HEK293 (cell line): Measurements from ENCODE around the gene FICD.

Source experiments
- CTCF ChIA-PET: fragments of 350-600 bp; formaldehyde crosslinking; extraction: SDS; loops from one replicate; lab custom pipeline; 2021; ENCODE audit warnings: antibody characterized with exemption; lab: Yijun Ruan, JAX
- POLR2A ChIA-PET: fragments of 300-600 bp; formaldehyde crosslinking; extraction: SDS; loops from one replicate; lab custom pipeline; 2020; ENCODE audit warnings: antibody characterized with exemption, inconsistent platforms; lab: Yijun Ruan, JAX
- H3K27ac ChIP-seq: fragments of 200-500 bp; sonication (Bioruptor generic); 2 replicates; pipeline ENCODE4 v1.5.1; 2014; ENCODE audit warnings: low read depth, low read length, control low read depth, inconsistent platforms; ENCODE audit errors: extremely low read depth
- H3K36me3 ChIP-seq, 2 experiments: fragments of 200-500 bp in 1 of 2; sonication (Bioruptor generic) in 1 of 2; 1 replicate in 1 of 2; 2 replicates in 1 of 2; pipeline ENCODE4 v1.5.1; 2014 to 2017; ENCODE audit warnings: inconsistent platforms in 2 of 2, low read length in 2 of 2; ENCODE audit not compliant: control insufficient read depth in 2 of 2, insufficient read depth in 1 of 2
- H3K4me1 ChIP-seq: fragments of 200-500 bp; sonication (Bioruptor generic); 2 replicates; pipeline ENCODE4 v1.5.1; 2014; ENCODE audit warnings: mild to moderate bottlenecking, low read length, inconsistent platforms; ENCODE audit not compliant: control insufficient read depth, insufficient read depth
- H3K4me3 ChIP-seq: 2 replicates; pipeline ENCODE4 v1.5.1; 2011; ENCODE audit warnings: low read depth, mild to moderate bottlenecking, control low read depth, low read length, moderate library complexity
- H3K9me3 ChIP-seq: fragments of 200-500 bp; sonication (Bioruptor generic); 2 replicates; pipeline ENCODE4 v1.5.1; 2014; ENCODE audit warnings: low read depth, low read length, inconsistent platforms; ENCODE audit not compliant: control insufficient read depth, insufficient read depth
- BCL11B ChIP-seq: fragments of 450-650 bp; formaldehyde crosslinking; IDR thresholded peaks from 2 replicates; pipeline ENCODE4 v1.5.1; 2016; ENCODE audit warnings: low read depth, missing biosample characterization, missing genetic modification characterization
- IKZF3 ChIP-seq: fragments of 450-650 bp; IDR thresholded peaks from 2 replicates; pipeline ENCODE4 v1.5.0; 2018; ENCODE audit warnings: missing biosample characterization, mild to moderate bottlenecking, missing genetic modification characterization, moderate library complexity
- KLF16 ChIP-seq: fragments of 450-650 bp; formaldehyde crosslinking; IDR thresholded peaks from 2 replicates; pipeline ENCODE4 v1.5.1; 2017; ENCODE audit warnings: missing biosample characterization, missing genetic modification characterization
- SP2 ChIP-seq: fragments of 450-650 bp; formaldehyde crosslinking; IDR thresholded peaks from 2 replicates; pipeline ENCODE4 v1.5.1; 2016; ENCODE audit warnings: missing biosample characterization, missing genetic modification characterization
- SP3 ChIP-seq: fragments of 450-650 bp; formaldehyde crosslinking; IDR thresholded peaks from 2 replicates; pipeline ENCODE4 v1.5.1; 2016; ENCODE audit warnings: missing biosample characterization, missing genetic modification characterization
- YY2 ChIP-seq: fragments of 450-650 bp; formaldehyde crosslinking; IDR thresholded peaks from 2 replicates; pipeline ENCODE4 v1.5.1; 2016; ENCODE audit warnings: missing biosample characterization, missing genetic modification characterization
- ZNF121 ChIP-seq: fragments of 450-650 bp; formaldehyde crosslinking; IDR thresholded peaks from 2 replicates; pipeline ENCODE4 v1.5.1; 2016; ENCODE audit warnings: missing biosample characterization, missing genetic modification characterization
- ZNF138 ChIP-seq: fragments of 450-650 bp; formaldehyde crosslinking; IDR thresholded peaks from 2 replicates; pipeline ENCODE4 v1.5.1; 2016; ENCODE audit warnings: missing biosample characterization, missing genetic modification characterization, borderline replicate concordance
- ZNF155 ChIP-seq: fragments of 450-650 bp; formaldehyde crosslinking; IDR thresholded peaks from 2 replicates; pipeline ENCODE4 v1.5.1; 2016; ENCODE audit warnings: missing biosample characterization, missing genetic modification characterization
- ZNF354C ChIP-seq: fragments of 450-650 bp; formaldehyde crosslinking; IDR thresholded peaks from 2 replicates; pipeline ENCODE4 v1.5.1; 2016; ENCODE audit warnings: missing biosample characterization, missing genetic modification characterization, low read depth, borderline replicate concordance
- ZNF404 ChIP-seq: fragments of 450-650 bp; formaldehyde crosslinking; IDR thresholded peaks from 2 replicates; pipeline ENCODE4 v1.5.1; 2017; ENCODE audit warnings: missing biosample characterization, missing genetic modification characterization
- ZNF416 ChIP-seq: fragments of 450-650 bp; formaldehyde crosslinking; IDR thresholded peaks from 2 replicates; pipeline ENCODE4 v1.5.1; 2016; ENCODE audit warnings: missing biosample characterization, missing genetic modification characterization
- ZNF529 ChIP-seq: fragments of 450-650 bp; formaldehyde crosslinking; IDR thresholded peaks from 2 replicates; pipeline ENCODE4 v1.5.1; 2017; ENCODE audit warnings: missing genetic modification characterization, missing biosample characterization; ENCODE audit not compliant: insufficient replicate concordance
- ZNF558 ChIP-seq: fragments of 450-650 bp; formaldehyde crosslinking; IDR thresholded peaks from 2 replicates; pipeline ENCODE4 v1.5.1; 2016; ENCODE audit warnings: missing biosample characterization, missing genetic modification characterization
- ZNF600 ChIP-seq: fragments of 450-650 bp; formaldehyde crosslinking; IDR thresholded peaks from 2 replicates; pipeline ENCODE4 v1.5.1; 2016; ENCODE audit warnings: missing biosample characterization, missing genetic modification characterization
- ZNF629 ChIP-seq: fragments of 450-650 bp; formaldehyde crosslinking; IDR thresholded peaks from 2 replicates; pipeline ENCODE4 v1.5.1; 2017; ENCODE audit warnings: missing biosample characterization, missing genetic modification characterization
- ZNF660 ChIP-seq: fragments of 450-650 bp; IDR thresholded peaks from 2 replicates; pipeline ENCODE4 v1.5.1; 2018; ENCODE audit warnings: missing biosample characterization, mild to moderate bottlenecking, missing genetic modification characterization
- ZNF837 ChIP-seq: fragments of 450-650 bp; formaldehyde crosslinking; IDR thresholded peaks from 2 replicates; pipeline ENCODE4 v1.5.1; 2016; ENCODE audit warnings: missing biosample characterization, missing genetic modification characterization
- TF ChIP-seq, protein P1 (sequence below): fragments of 450-650 bp; formaldehyde crosslinking; IDR thresholded peaks from 2 replicates; pipeline ENCODE4 v1.5.1; 2016; ENCODE audit warnings: missing biosample characterization, missing genetic modification characterization
- TF ChIP-seq, protein P2 (sequence below): fragments of 450-650 bp; formaldehyde crosslinking; IDR thresholded peaks from 2 replicates; pipeline ENCODE4; 2016; ENCODE audit warnings: missing biosample characterization, missing genetic modification characterization
- TF ChIP-seq, protein P3 (sequence below): fragments of 450-650 bp; IDR thresholded peaks from 2 replicates; pipeline ENCODE4 v1.5.1; 2018; ENCODE audit warnings: missing biosample characterization, mild to moderate bottlenecking, missing genetic modification characterization
- TF ChIP-seq, protein P4 (sequence below): fragments of 450-650 bp; IDR thresholded peaks from 2 replicates; pipeline ENCODE4 v1.5.1; 2018; ENCODE audit warnings: missing biosample characterization, missing genetic modification characterization
- TF ChIP-seq, protein P5 (sequence below): fragments of 450-650 bp; formaldehyde crosslinking; IDR thresholded peaks from 2 replicates; pipeline ENCODE4 v1.5.1; 2016; ENCODE audit warnings: missing biosample characterization, missing genetic modification characterization
- TF ChIP-seq, protein P6 (sequence below): fragments of 450-650 bp; formaldehyde crosslinking; IDR thresholded peaks from 2 replicates; pipeline ENCODE4 v1.5.1; 2016; ENCODE audit warnings: missing biosample characterization, missing genetic modification characterization

The FICD gene

DNA sequence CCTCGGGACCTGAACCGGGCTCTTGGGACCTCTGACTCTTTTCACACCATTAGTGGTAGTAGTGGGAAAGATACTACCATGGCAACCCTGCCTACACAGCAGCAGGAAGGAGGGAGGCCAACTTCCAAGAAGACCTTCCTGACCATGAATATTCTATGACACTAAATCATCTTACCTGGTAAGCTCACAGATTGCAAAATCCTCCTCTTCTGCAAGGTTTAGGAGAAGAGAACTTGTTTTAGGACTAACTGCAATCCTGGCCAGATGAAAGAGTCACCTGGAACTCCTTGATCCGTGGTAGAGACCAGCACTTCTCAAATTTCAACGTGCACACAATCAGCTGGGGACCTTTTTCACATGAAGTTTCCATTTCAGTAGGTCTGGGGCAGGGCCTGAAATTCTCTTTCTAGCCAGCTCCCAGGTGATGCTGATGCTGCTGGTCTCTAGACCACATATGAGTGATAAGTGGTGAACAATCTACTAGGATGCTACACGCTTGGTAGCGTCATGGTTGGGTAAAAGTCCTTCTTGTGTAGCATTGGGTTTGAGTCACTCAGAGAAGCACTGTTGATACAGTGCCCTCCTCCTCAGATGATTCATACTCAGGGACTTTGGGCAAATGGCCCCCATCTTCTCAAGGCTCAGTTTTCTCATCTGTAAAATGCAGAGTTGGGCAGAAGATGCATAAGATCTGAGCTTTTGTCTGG is 35.6 kb upstream of the FICD start:
- CTCF ChIA-PET, result interaction anchor here (0.6 to 1.0 kb wide), 2 partner anchors 18 to 632 kb away, joined by 3 read pairs; no protein-coding TSS in a partner anchor
- H3K4me3 ChIP-seq, result no peak overlapping the region
- no peak overlapping the region for H3K27ac ChIP-seq

DNA sequence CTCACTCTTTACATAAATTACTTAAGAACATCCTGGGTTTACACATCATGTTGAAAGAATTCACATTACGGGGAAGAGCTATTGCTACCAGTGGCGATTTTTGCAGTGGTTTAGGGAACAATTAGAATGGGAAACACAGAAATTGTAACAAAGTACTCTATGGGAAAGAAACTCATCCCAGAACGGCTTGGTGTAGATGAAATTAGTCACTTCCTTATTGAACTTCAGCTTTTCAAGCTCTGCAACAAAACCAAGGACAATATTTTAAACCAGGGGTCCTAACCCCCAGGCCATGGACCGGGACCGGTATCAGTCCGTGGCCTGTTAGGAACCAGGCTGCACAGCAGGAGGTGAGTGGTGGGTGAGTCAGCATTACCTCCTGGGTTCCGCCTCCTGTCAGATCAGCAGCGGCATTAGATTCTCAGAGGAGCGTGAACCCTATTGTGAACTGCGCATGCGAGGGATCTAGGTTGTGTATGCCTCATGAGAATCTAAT is 32.3 kb upstream of the FICD start:
- H3K9me3 ChIP-seq, result no peaks in the 10 kb centered on the region
- CTCF ChIA-PET, result interaction anchor here (1.3 kb wide), 1 partner anchor 12 kb away, joined by 5 read pairs; no protein-coding TSS in a partner anchor
- H3K4me1 ChIP-seq, result no peaks in the 10 kb centered on the region
- H3K36me3 ChIP-seq, result no peaks in the 10 kb centered on the region
- no peak overlapping the region for H3K4me3 ChIP-seq
- POLR2A ChIA-PET, result no interaction called here
- no peak overlapping the region for H3K27ac ChIP-seq
- TF ChIP-seq SP2, result no peak; the same call in 1 of the 2 replicates
- TF ChIP-seq SP3 (tag by site-specific recombination), result no peak
- TF ChIP-seq, protein P1, sequence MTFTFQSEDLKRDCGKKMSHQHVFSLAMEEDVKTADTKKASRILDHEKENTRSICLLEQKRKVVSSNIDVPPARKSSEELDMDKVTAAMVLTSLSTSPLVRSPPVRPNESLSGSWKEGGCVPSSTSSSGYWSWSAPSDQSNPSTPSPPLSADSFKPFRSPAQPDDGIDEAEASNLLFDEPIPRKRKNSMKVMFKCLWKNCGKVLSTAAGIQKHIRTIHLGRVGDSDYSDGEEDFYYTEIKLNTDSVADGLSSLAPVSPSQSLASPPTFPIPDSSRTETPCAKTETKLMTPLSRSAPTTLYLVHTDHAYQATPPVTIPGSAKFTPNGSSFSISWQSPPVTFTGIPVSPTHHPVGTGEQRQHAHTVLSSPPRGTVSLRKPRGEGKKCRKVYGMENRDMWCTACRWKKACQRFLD (tag by site-specific recombination), result no peak
- 0 out of 2 replicates have a peak, but pooled peaks have one; percentile 31 for TF ChIP-seq BCL11B (tag by site-specific recombination)
- TF ChIP-seq, protein P2, sequence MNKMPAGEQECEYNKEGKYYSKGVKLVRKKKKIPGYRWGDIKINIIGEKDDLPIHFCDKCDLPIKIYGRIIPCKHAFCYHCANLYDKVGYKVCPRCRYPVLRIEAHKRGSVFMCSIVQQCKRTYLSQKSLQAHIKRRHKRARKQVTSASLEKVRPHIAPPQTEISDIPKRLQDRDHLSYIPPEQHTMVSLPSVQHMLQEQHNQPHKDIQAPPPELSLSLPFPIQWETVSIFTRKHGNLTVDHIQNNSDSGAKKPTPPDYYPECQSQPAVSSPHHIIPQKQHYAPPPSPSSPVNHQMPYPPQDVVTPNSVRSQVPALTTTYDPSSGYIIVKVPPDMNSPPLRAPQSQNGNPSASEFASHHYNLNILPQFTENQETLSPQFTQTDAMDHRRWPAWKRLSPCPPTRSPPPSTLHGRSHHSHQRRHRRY, result no peak
- TF ChIP-seq ZNF529 (tag by site-specific recombination), result no peak
- TF ChIP-seq, protein P3, sequence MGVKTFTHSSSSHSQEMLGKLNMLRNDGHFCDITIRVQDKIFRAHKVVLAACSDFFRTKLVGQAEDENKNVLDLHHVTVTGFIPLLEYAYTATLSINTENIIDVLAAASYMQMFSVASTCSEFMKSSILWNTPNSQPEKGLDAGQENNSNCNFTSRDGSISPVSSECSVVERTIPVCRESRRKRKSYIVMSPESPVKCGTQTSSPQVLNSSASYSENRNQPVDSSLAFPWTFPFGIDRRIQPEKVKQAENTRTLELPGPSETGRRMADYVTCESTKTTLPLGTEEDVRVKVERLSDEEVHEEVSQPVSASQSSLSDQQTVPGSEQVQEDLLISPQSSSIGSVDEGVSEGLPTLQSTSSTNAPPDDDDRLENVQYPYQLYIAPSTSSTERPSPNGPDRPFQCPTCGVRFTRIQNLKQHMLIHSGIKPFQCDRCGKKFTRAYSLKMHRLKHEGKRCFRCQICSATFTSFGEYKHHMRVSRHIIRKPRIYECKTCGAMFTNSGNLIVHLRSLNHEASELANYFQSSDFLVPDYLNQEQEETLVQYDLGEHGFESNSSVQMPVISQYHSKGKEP (tag by site-specific recombination), result no peak
- no peak for TF ChIP-seq ZNF416 (tag by site-specific recombination)
- TF ChIP-seq YY2 (tag by site-specific recombination), result no peak
- no peak for TF ChIP-seq IKZF3 (tag by site-specific recombination)
- TF ChIP-seq ZNF600 (tag by site-specific recombination), result peak; percentile 83
- TF ChIP-seq ZNF629 (tag by site-specific recombination), result 0 out of 2 replicates have a peak, but pooled peaks have one; percentile 17
- no peak for TF ChIP-seq ZNF138
- TF ChIP-seq, protein P4, sequence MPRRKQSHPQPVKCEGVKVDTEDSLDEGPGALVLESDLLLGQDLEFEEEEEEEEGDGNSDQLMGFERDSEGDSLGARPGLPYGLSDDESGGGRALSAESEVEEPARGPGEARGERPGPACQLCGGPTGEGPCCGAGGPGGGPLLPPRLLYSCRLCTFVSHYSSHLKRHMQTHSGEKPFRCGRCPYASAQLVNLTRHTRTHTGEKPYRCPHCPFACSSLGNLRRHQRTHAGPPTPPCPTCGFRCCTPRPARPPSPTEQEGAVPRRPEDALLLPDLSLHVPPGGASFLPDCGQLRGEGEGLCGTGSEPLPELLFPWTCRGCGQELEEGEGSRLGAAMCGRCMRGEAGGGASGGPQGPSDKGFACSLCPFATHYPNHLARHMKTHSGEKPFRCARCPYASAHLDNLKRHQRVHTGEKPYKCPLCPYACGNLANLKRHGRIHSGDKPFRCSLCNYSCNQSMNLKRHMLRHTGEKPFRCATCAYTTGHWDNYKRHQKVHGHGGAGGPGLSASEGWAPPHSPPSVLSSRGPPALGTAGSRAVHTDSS, result no peak
- no peak for TF ChIP-seq KLF16
- TF ChIP-seq ZNF121 (tag by site-specific recombination), result no peak
- TF ChIP-seq ZNF558 (tag by site-specific recombination), result no peak
- TF ChIP-seq ZNF354C (tag by site-specific recombination), result no peak

More for the DNA sequence above, 35.6 kb upstream of the FICD start:
- Histone ChIP-seq H3K36me3 (no peaks in the 10 kb centered on the region), H3K9me3 (no peaks in the 10 kb centered on the region), H3K4me1 (no peaks in the 10 kb centered on the region)
- POLR2A ChIA-PET, result no interaction called here
- no peak for TF ChIP-seq ZNF660 (tag by site-specific recombination)
- no peak for TF ChIP-seq ZNF155 (tag by site-specific recombination)
- TF ChIP-seq ZNF837, result no peak
- TF ChIP-seq, protein P5, sequence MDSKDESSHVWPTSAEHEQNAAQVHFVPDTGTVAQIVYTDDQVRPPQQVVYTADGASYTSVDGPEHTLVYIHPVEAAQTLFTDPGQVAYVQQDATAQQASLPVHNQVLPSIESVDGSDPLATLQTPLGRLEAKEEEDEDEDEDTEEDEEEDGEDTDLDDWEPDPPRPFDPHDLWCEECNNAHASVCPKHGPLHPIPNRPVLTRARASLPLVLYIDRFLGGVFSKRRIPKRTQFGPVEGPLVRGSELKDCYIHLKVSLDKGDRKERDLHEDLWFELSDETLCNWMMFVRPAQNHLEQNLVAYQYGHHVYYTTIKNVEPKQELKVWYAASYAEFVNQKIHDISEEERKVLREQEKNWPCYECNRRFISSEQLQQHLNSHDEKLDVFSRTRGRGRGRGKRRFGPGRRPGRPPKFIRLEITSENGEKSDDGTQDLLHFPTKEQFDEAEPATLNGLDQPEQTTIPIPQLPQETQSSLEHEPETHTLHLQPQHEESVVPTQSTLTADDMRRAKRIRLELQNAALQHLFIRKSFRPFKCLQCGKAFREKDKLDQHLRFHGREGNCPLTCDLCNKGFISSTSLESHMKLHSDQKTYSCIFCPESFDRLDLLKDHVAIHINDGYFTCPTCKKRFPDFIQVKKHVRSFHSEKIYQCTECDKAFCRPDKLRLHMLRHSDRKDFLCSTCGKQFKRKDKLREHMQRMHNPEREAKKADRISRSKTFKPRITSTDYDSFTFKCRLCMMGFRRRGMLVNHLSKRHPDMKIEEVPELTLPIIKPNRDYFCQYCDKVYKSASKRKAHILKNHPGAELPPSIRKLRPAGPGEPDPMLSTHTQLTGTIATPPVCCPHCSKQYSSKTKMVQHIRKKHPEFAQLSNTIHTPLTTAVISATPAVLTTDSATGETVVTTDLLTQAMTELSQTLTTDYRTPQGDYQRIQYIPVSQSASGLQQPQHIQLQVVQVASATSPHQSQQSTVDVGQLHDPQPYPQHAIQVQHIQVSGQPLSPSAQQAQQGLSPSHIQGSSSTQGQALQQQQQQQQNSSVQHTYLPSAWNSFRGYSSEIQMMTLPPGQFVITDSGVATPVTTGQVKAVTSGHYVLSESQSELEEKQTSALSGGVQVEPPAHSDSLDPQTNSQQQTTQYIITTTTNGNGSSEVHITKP (tag by site-specific recombination), result peak; percentile 51; the same call in 1 of the 2 replicates
- no peak for TF ChIP-seq ZNF404 (tag by site-specific recombination)
- TF ChIP-seq, protein P6, sequence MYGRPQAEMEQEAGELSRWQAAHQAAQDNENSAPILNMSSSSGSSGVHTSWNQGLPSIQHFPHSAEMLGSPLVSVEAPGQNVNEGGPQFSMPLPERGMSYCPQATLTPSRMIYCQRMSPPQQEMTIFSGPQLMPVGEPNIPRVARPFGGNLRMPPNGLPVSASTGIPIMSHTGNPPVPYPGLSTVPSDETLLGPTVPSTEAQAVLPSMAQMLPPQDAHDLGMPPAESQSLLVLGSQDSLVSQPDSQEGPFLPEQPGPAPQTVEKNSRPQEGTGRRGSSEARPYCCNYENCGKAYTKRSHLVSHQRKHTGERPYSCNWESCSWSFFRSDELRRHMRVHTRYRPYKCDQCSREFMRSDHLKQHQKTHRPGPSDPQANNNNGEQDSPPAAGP (tag by site-specific recombination), result no peak
